Ishikawa (cell line): ENCODE results near the gene RPL6.

ENCODE experiments used
- CEBPB ChIP-seq: IDR thresholded peaks from 2 replicates; pipeline ENCODE4 v1.6.1; 2012
- CREB1 ChIP-seq: IDR thresholded peaks from 2 replicates; pipeline ENCODE4 v1.6.1; 2012; ENCODE audit warnings: low read depth
- EGR1 ChIP-seq: IDR thresholded peaks from 2 replicates; pipeline ENCODE4 v1.6.1; 2012
- EP300 ChIP-seq: IDR thresholded peaks from 2 replicates; pipeline ENCODE4 v1.6.1; 2012; ENCODE audit warnings: borderline replicate concordance
- FOXM1 ChIP-seq: IDR thresholded peaks from 2 replicates; pipeline ENCODE4 v1.6.1; 2012; ENCODE audit warnings: low read depth, borderline replicate concordance
- NFIC ChIP-seq: IDR thresholded peaks from 2 replicates; pipeline ENCODE4 v1.6.1; 2012
- RAD21 ChIP-seq: IDR thresholded peaks from 2 replicates; pipeline ENCODE4 v1.6.1; 2012; ENCODE audit warnings: low read depth
- TAF1 ChIP-seq: IDR thresholded peaks from 2 replicates; pipeline ENCODE4 v1.6.1; 2012; ENCODE audit warnings: low read depth, mild to moderate bottlenecking
- TCF12 ChIP-seq: IDR thresholded peaks from 2 replicates; pipeline ENCODE4 v1.6.1; 2012; ENCODE audit warnings: low read depth
- TEAD4 ChIP-seq: IDR thresholded peaks from 2 replicates; pipeline ENCODE4 v1.6.1; 2012
- YY1 ChIP-seq: IDR thresholded peaks from 2 replicates; pipeline ENCODE4 v1.6.1; 2012; ENCODE audit warnings: low read depth
- ZBTB7A ChIP-seq: IDR thresholded peaks from 2 replicates; pipeline ENCODE4 v1.6.1; 2012; ENCODE audit warnings: low read depth
- TF ChIP-seq, protein P1 (sequence below): IDR thresholded peaks from 2 replicates; pipeline ENCODE4 v1.6.1; 2012; ENCODE audit warnings: low read depth, mild to moderate bottlenecking
- TF ChIP-seq, protein P2 (sequence below): IDR thresholded peaks from 2 replicates; pipeline ENCODE4 v1.6.1; 2012
- TF ChIP-seq, protein P3 (sequence below): IDR thresholded peaks from 2 replicates; pipeline ENCODE4 v1.6.1; 2012

RPL6 gene

DNA sequence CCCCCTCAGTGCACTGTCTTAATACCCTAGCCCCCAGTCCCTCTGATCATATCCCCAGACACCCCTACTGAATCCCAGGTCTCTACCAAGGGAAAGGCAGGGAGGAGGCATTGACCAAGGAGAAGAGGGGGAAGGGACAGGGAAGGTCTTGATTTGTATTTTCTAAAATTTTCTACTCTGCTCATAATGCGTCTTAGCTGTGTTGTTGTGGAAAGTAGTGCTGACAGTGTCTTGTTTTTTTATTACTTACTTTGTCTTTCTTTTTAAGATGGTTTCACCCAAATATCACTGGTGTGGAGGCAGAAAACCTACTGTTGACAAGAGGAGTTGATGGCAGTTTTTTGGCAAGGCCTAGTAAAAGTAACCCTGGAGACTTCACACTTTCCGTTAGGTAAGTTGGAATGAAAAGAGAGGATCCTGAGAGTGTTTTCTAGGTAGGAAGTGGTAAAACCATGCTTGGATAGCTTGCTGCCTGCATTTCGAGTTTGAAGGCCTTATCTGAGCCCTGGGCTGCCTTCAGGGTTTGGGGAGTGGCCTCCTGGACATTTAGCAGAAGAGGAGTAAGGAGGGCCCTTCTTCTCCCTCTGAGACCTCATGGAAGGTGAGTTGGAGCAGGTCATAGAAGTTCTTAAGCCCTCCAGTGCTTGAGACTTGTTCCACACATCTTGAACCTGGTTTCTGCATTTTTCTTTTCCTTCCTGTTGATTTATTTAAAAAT lies 36.8 kb upstream of the RPL6 start:
- TF ChIP-seq FOXM1 (no peak), YY1 (no peak), TEAD4 (no peak), EP300 (no peak), RAD21 (no peak), CREB1 (no peak), NFIC (no peak), TAF1 (no peak)

DNA sequence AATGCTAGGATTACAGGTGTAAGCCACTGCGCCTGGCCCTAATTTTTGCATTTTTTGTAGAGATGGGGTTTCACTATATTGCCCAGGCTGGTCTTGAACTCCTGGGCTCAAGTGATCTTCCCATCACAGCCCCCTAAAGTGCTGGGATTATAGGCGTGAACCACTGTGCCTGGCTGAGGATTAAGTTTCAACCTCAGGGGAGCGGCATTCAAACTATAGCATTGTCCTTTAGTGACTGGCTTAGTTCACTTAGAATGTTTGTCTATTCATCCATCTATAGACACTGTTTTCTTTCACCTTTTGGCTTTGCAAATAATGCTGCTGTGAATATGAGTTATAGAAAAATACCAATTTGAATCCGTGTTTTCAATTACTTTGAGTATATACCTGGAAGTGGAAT lies 34.5 kb upstream of the RPL6 start:
- TF ChIP-seq EGR1 = no peak
- TF ChIP-seq TEAD4 = no peak
- TF ChIP-seq TAF1 = no peak
- TF ChIP-seq CEBPB = no peak
- TF ChIP-seq NFIC = no peak
- TF ChIP-seq, protein P1, sequence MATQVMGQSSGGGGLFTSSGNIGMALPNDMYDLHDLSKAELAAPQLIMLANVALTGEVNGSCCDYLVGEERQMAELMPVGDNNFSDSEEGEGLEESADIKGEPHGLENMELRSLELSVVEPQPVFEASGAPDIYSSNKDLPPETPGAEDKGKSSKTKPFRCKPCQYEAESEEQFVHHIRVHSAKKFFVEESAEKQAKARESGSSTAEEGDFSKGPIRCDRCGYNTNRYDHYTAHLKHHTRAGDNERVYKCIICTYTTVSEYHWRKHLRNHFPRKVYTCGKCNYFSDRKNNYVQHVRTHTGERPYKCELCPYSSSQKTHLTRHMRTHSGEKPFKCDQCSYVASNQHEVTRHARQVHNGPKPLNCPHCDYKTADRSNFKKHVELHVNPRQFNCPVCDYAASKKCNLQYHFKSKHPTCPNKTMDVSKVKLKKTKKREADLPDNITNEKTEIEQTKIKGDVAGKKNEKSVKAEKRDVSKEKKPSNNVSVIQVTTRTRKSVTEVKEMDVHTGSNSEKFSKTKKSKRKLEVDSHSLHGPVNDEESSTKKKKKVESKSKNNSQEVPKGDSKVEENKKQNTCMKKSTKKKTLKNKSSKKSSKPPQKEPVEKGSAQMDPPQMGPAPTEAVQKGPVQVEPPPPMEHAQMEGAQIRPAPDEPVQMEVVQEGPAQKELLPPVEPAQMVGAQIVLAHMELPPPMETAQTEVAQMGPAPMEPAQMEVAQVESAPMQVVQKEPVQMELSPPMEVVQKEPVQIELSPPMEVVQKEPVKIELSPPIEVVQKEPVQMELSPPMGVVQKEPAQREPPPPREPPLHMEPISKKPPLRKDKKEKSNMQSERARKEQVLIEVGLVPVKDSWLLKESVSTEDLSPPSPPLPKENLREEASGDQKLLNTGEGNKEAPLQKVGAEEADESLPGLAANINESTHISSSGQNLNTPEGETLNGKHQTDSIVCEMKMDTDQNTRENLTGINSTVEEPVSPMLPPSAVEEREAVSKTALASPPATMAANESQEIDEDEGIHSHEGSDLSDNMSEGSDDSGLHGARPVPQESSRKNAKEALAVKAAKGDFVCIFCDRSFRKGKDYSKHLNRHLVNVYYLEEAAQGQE = no peak
- TF ChIP-seq RAD21 = no peak
- TF ChIP-seq YY1 = no peak
- TF ChIP-seq, protein P2, sequence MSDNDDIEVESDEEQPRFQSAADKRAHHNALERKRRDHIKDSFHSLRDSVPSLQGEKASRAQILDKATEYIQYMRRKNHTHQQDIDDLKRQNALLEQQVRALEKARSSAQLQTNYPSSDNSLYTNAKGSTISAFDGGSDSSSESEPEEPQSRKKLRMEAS = no peak
- TF ChIP-seq CREB1 = no peak

DNA sequence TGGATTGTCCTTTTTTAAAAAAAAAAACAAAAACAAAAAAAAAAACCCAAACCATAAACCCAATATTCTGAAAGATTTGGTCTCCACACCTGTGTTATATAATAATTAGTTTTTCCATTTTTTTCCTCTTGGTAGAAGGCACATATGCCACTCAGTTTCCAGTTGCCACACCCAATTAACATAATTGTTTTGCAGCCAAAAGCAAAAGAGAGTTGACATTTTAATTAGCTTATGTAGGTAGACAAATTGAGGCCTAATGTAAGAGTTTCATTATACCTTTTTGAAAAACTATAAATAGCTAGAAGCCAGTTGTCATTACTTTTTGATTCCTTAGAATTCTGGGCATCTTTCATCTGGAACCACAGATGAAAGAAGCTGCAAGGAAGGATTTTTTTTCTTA lies 30.4 kb upstream of the RPL6 start:
- TF ChIP-seq FOXM1 = no peak
- TF ChIP-seq EP300 = no peak
- TF ChIP-seq TAF1 = no peak
- TF ChIP-seq, protein P1 = no peak
- no peak for TF ChIP-seq CREB1
- TF ChIP-seq, protein P2 = no peak
- TF ChIP-seq, protein P3, sequence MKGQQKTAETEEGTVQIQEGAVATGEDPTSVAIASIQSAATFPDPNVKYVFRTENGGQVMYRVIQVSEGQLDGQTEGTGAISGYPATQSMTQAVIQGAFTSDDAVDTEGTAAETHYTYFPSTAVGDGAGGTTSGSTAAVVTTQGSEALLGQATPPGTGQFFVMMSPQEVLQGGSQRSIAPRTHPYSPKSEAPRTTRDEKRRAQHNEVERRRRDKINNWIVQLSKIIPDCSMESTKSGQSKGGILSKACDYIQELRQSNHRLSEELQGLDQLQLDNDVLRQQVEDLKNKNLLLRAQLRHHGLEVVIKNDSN = no peak
- no peak for TF ChIP-seq ZBTB7A
- TF ChIP-seq YY1 = no peak
- no peak for TF ChIP-seq EGR1
- no peak for TF ChIP-seq RAD21
- TF ChIP-seq NFIC = no peak
- no peak for TF ChIP-seq CEBPB

DNA sequence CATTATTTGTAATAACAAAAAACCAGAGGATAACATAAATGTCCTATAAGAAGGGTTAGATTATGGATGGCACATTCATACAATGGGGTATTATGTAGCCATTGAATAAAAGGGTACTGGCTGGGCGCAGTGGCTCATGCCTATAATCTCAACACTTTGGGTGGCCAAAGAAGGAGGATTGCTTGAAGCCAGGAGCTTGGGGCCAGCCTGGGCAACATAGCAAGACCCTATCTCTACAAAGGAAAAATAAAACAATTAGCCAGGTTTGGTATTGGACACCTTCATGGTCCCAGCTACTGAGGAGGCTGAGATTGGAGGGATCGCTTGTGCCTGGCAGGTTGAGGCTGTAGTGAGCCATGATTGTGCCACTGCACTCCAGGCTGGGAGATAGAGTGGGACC lies 24.1 kb upstream of the RPL6 start:
- TF ChIP-seq CREB1 (no peak), TAF1 (no peak), FOXM1 (no peak), ZBTB7A (no peak), TCF12 (no peak), EP300 (no peak), RAD21 (no peak), YY1 (no peak), EGR1 (no peak), TEAD4 (no peak), CEBPB (no peak), NFIC (no peak)
- TF ChIP-seq, protein P1 = no peak
- TF ChIP-seq, protein P2 = no peak
- TF ChIP-seq, protein P3 = no peak
